Ureter (tissue), 1 donor: Measurements from ENCODE around the gene RPL26. TPM values are rescaled to one million over a fixed set of nuclear protein-coding genes. Genes with fewer than 3 reads are reported as not detected.
"Not testable (repeated sequence)": the region's sequence is repeated elsewhere in the genome, so short reads cannot be mapped to it uniquely, and the experiment has no call there.

Source experiments
- DNase-seq: peaks from one replicate; pipeline ENCODE4 v3.0.0-alpha.2; 2020; ENCODE audit warnings: low spot score
- total RNA-seq: library from RNA; stranded (reverse); gene quantifications from one replicate; pipeline ENCODE4 v1.2.4, GENCODE V29; 2023
- donor health status: DM: yes; HTN: yes; CAD: no.

Gene RPL26
- total RNA-seq, 1 donor from 2014 or later, result 2,627 TPM

DNA sequence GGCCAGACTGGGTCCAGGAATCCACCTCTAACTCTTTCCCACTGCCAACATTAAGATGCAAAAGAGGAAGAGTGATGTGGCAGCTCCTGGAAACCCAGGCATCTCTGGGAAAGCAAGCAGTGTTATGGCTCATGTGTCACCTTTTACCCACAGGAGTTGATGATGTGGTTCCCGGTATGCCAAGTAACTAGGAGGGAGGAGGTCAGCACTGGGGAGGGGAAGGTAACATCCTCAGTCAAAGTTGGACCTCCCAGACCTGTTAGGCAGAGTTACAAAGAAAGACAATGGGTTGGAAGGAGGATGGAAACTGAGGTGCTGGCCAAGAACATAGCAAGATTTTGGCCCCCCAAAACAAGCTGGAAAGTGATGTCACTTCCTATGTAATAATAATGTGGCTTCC lies 17.9 kb downstream of the RPL26 start:
- DNase-seq, result no peak

DNA sequence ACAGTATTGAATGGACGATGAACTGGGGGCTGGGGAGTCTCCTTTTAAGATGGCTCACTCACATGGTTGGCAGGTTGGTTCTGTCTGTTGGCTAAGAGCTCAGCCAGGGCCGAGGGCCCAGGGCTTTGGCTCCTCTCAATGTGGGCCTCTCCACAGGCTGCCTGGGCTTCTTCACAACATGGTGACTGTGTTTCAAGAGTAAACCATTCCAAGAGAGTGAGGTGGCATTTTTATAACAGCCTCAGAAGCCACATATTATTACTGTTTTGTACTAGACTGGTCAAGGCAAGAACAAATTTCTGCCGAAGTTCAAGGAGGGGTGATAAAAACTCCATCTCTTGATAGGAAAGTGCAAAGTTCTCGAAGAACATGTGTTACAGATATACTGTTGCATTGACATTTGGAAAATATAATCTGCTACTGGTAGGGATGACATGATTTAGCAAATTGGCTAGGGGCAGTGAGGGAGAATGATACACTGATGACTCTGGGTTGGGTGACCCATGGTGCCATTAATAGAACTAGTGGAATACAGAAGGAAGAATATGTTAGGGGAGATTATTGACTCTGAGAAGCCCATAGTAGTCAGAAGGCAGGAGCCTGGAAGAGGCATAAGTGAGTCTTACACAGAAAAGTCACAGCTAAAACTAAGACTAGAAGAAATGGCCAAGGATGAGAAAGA lies 20.2 kb downstream of the RPL26 start:
- no peak for DNase-seq

DNA sequence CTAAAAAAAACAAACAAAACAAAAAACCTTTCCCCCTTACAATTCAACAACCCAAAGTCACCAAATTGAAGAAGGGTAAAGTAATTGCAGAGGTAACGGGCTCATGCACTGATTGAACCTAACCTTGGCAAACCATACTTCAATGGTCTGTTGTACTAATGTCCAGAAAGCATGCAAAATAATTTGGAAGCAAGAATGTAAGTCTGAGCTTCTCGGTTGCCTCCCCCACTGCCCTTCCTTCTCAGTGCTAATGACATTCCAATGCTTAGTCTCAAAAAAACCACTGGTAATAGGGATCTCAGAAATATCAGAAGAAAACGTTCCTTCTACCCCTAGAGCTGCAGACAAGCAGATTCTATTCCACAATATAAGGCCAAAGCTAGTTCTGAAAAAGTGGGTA lies 22.2 kb downstream of the RPL26 start:
- DNase-seq, result no peak

DNA sequence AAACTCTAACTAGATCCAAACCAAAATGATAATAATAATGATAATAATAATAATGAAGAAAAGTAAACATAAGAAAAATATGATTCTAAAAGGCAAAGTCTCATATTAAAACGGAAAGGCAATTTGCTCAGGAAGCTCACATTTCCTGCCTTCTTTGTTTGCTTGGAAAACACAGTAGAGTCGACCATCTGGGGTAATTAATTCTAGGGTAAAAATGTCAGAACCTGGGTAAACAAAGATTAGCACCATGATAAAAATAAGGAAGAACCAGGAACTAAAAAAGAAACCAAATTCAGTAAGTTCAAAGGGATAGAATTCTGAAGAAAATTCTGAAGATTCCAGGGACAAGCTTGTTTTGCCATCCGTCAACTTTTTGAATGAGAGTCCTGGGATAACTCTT lies 22.7 kb downstream of the RPL26 start:
- DNase-seq, result no peak

DNA sequence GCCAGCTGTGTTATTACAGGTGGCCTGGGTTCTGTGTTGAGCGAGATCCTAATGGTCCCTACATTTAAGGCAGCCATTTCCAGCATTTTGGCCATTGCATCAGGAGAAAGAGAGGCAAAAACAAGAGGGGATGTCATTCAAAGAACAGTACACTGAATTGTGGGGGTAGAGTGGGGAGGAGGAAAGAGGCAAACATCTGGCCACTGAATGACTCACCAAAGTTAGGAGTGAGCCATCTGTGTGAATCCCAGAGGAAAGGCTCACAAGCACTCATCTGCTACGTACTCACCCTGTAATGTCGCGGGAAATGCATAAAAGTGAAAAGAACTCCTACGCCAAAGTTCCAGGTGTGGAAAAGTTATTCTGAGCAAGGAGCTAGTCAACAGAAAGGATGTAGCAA lies 23.2 kb downstream of the RPL26 start:
- no peak for DNase-seq

DNA sequence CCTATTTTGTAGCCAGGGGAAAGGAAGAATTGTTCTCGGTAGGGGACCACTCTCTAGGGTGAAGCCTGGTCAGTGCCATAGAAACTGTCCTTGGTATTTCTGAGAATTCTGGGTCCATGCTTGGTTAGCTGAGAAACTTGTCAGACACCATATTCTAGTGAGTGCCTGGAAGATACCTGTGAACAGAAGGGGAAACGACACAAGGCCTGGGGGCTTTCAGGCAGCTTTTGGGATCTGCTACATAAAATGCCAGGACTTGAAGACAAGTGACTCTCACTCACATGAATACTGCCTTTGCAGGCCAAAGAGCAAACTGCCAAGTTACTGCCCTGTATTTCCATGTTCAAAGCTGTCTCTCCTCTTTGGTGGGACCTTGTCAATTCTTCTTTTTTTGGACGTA lies 25.1 kb downstream of the RPL26 start:
- DNase-seq, result no peak

DNA sequence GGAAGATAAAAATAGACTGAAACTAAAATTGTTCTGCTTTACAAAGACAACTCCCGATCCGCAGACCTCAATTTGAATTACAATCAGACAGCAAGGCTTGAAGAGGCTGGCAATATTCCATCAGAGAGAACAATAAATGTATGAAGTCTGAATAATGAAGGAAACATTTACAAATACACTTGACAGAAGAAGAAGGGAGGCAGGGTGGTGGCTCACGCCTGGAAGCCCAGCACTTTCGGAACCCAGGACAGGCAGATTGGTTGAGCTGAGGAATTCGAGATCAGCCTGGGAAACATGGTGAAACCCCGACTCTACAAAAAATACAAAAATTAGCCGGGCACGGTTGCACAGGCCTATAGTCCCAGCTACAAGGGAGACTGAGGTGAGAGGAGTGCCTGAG lies 28.8 kb downstream of the RPL26 start:
- no peak for DNase-seq

DNA sequence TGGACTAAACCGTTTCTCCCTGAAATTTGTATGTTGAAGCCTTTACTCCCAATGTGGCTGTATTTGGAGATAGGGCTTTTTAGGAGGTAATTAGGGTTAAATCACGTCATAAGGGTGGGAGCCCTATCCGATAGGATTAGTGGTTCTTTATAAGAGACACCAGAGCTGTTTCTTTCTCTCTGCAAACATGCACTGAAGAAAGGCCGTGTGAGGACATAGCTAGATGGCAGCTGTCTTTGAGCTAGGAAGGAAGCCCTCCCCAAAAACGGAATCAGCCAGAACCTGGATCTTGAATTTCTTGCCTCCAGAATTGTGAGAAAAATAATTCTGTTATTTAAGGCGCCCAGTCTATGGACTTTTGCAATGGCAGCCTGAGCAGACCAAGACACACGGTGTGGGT lies 29.3 kb downstream of the RPL26 start:
- no peak for DNase-seq

DNA sequence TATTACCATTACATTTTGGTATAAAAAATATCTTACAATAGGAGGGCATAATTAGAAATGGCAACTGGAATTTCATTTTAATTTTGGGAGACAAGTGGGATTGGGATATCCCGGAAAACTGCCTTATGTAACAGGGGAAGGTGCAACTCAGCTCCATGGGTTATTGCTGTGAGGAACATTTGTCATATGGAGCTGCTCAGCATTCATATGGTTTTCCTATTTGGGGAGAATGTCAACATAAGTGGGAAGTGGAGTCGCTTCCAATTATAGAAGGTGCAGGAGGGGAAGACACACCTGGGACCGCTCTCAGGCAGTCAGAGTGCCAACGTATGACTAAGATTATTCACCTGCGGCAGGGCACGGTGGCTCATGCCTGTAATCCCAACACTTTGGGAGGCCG lies 32.7 kb downstream of the RPL26 start:
- no peak for DNase-seq

DNA sequence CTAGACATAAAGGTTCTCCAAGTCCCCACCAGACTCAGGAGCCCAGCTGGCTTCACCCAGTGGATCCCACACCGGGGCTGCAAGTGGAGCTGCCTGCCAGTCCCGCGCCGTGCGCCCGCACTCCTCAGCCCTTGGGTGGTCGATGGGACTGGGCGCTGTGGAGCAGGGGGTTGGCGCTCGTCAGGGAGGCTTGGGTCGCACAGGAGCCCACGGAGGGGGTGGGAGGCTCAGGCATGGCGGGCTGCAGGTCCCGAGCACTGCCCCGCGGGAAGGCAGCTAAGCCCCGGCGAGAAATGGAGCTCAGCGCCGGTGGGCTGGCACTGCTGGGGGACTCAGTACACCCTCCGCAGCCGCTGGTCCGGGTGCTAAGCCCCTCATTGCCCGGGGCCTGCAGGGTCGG lies 36.0 kb downstream of the RPL26 start:
- not testable (repeated sequence) for DNase-seq

DNA sequence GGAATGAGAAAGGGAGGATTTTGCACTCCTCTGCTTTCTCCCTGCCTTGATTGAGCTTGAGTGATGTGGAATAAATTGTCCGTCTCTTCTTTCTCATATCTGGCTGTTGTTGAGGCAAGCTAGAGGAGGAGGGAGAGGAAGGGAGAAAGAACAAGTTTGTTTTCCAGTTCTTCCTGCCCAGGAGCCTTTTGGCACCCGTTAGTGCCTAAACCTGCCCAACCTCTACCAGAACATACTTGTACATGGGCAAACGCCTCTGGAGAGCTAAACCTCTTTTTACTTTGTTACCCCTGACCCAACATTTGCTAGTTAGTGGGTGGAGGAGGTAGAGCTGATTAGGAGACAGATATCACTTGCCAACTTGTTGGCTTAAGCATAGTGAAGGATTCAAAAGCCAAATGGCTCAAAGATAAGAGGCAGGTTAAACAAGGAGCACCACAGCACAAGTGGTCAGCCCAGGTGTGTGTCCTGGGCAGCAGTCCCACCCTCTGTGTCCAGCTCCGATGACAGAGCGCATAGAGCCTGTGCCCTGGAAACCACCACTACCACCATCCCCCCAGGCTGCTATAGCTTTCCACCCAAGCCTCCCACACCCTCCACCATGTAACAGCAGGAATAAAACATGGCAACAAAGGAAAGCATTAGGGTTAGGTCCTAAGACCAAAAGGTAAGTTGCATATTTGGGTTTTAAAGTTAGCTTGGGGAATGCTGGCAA lies 36.9 kb downstream of the RPL26 start:
- DNase-seq, result peak; percentile 61

DNA sequence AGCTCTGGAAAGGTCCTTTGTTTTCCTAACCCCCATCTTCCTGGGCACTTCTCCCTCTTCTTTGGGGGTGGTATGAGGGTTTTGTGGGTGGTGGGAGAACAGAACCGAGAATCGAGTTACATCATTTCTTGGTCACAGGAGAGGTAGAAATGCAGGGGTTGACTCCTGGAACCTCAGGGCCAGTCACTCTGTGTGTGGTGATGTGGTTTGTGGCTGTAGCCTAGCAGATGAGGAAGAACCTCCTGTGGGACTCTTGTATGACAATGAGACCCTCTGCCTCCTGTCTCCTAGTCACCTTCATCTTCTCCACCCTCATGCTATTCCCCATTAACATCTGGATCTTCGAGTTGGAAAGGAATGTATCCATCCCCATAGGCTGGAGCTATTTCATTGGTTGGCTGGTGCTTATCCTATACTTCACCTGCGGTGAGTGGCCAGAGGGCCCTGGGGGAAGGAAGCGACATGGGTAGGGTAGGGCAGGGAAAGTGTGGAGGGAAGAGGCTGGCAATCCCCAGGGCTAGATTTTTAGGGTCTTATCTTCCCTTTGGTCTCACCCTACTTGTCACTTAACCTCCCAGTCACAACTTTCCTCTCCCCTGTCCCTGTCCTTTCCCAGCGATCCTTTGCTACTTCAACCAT lies 37.8 kb downstream of the RPL26 start:
- no peak for DNase-seq

DNA sequence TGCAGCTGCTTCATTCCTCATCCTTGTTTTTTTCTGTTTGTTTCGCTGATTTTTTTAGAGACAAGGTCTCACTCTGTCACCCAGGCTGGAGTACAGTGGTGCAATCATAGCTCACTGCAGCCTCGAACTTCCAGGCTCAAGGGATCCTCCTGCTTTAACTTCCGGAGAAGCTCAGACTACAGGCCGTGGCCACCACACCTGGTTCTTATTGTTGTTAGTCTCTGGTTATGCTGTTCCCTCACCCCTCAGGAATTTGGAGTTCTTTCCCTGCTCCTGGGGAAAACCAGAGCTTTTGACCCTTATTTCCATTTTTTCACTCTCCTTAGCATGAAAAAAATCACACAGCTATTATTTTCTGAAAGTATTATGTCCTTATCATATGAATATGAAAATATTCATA lies 41.5 kb downstream of the RPL26 start:
- DNase-seq, result no peak

DNA sequence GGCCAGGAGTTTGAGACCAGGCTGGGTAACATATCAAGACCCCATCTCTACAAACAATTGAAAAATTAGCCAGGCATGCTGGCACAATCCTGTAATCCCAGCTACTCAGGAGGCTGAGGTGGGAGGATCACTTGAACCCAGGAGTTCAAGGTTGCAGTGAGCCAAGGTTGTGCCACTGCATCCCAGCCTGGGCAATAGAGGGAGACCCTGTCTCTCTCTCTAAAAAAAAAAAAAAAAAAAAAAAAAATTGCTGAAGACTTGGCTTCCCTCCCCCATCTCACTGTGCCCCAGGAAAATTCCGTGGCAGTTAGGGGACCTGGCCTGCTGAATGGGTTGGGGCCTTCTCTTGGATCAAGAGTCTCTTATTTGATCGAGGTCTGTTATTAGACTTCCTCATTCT lies 43.5 kb downstream of the RPL26 start, which contains the start of gene ODF4:
Gene ODF4, plus strand, starts transcription at position 301 of the 400 bp plus-strand sequence. CDS start 212 bp downstream, outside the sequence.
- no peak for DNase-seq

DNA sequence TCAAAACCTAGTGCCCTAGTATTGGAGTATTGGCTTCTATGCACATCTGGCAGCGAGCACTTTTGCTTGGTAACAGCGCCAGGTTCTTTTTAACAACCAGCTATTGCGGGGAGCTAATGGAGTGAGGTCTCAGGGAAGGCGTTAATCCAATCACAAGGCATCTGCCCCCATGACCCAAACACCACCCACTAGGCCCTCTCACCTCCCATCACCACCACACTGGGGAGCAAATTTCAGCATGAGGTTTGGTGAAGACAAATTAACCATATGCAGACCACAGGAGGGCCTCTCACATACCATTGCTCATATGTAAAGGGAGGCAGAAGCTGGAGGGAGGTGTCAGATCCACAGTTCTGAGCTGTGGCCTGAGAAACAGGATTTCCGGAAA lies 44.2 kb downstream of the RPL26 start:
- DNase-seq, result no peak

DNA sequence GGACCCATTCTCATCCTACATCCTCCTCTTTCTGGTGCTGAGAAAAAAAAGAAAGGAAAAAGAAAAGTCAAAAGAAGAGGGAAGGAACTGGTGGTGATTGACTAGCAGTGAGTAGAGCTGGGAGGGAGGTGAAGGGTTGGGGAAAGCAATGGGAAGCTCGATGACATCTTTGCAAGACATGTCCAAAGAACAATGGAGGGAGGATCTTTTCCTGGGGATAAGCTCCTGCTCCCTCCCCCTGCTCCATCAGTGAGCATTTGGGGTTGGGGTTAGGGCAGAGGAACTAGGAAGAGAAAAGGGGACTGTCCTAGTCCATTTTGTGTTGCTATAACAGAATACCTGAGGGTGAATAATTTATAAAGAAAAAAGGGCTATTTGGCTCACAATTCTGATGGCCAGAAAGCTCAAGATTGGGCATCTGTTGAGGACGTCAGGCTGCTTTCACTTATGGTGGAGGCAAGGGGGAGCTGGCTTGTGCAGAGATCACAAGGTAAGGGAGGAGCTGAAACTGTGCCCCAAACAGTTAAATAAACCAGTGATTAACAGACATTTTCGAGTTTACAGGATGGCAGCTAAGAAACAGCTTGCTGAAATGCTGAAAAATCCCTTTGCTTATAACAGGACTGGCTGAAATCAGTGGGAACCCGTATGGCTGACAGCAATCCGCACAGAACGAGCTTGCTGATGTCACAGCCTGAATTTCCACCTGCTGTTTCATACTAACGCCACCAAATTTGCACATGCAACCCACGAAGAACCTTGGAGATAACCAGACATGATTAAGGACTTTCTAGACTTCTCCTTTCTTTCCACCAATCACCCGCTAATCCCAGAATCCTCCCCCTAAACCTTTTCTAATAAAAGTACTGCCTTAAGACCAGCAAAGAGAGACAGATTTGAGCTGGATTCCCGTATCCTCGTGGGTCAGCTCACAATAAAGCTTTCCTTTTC lies 44.9 kb downstream of the RPL26 start:
- DNase-seq, result no peak

DNA sequence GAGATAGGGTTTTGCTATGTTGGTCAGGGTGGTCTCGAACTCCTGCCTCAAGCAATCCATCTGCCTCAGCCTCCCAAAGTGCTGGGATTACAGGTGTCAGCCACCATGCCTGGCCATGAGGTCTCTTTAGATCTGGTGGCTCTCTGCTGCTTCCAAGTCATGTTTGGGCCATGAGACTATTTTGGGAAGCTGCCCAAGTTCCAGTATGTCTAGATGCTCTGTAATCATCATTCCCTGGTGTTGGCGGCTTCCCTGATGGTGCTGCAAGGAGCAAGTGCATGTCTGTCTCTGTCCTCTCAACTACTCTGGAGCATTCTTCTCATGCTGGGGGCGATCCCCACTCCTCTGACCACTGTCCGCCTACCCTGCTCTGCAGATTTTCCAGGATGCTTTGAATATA lies 49.7 kb downstream of the RPL26 start:
- no peak for DNase-seq

DNA sequence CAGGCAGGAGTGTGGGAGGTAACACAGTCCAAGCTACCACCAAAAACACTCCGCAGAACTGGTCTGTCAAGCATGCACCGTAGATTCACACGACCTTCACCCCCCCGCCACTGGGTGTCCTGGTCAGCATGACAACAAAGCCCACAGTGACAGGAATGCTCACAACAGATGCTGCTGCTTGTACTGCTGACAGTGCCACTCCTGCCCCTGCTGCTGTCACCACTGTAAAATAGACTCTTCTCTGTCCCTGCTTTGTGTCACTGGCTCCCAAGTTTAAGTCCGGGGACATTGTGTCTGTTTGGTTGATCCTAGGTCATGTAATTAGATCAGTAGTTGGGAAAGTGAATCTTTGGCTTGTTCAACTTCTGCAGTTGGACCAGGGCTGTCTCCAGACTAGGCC lies 50.3 kb downstream of the RPL26 start:
- no peak for DNase-seq

DNA sequence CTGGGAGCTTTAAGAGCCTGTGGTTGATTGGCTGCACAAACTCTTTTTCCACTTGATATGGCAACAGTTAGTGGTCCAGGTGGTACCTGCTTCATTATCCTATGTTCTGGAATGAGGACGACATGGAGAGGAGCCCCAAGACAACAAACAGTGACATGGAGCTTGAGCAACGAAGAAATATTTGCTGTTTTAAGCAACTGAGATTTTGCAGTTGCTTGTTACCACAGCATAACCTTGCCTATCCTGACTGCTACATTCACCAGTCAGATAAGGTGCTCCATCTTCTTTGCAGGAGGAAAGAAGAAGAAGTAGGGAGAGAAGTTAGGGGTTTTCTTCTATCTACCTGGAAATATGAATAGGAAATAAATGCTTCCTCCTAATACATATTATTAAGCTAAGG lies 50.9 kb downstream of the RPL26 start:
- no peak for DNase-seq
